Measurements from ENCODE around the gene ATP2B2.

Gene ATP2B2

DNA sequence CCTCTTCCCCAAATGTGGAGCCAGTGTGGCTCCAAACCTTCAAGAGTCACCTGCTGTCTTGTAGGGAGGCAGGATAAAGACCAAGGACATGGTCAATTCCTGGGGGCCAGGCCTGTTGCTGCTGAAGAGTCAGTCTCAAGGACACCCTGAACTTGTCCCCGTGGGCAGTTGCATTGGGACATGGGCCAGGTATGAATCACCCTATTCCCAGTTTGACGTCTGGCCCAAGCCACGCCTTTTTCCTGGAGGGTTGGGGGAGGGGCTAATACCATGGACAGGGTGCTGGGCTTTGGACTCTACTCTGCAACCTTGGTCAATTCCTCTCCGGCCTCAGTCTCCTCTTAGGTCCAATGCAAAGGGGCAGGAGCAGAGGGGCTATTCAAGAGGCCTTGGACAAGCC lies 10.4 kb downstream of the ATP2B2 start:
- DNase-seq = peak in 9 of 51 donors; percentile 9 to 47 (median 21)

GRCh38 chr3:10494180-10494579 lies 11.2 kb downstream of the ATP2B2 start:
- no peak for DNase-seq

- no peak for DNase-seq
Observed at GRCh38 chr3:10493202-10493589, 12.2 kb downstream of the ATP2B2 start.

DNA sequence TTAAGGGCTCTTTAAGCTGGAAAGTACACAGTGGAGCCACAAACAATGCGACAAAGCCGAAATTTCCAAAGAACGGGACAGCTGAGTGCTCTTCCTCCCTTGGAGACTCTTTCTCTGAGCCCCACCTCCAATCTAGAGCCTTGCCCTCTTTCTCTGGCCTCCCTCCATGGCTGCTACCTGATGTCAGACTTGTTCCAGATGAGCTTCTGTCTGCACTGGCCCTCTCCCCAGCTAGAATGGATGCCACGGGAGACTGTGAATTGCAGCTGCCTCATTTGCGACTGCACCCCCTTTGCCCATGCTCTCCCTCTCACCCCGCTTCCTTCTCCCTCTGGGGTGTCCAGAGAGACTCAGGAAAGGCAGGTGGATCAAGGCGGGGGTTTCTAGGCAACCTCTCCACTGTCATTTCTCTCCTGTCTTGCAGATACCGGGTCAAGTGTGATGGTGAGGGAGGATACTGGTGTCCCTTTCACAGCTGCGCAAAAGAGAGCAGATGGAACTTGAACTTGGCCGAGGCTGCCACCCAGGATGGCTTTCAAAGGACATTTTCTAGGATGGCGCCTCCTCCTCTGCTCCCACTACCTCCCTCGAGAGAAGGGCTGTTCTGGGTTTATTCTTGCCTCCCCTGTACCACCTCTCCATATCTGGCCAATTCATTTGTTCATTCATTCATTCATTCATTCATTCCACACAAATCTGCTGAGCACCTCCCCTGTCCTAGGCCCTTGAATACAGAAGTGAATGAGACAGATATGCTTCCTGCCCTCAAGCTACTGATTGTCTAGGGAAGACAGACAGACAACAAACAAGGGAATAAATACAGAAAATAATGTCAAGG lies 12.8 kb downstream of the ATP2B2 start:
- no peak for DNase-seq

DNA sequence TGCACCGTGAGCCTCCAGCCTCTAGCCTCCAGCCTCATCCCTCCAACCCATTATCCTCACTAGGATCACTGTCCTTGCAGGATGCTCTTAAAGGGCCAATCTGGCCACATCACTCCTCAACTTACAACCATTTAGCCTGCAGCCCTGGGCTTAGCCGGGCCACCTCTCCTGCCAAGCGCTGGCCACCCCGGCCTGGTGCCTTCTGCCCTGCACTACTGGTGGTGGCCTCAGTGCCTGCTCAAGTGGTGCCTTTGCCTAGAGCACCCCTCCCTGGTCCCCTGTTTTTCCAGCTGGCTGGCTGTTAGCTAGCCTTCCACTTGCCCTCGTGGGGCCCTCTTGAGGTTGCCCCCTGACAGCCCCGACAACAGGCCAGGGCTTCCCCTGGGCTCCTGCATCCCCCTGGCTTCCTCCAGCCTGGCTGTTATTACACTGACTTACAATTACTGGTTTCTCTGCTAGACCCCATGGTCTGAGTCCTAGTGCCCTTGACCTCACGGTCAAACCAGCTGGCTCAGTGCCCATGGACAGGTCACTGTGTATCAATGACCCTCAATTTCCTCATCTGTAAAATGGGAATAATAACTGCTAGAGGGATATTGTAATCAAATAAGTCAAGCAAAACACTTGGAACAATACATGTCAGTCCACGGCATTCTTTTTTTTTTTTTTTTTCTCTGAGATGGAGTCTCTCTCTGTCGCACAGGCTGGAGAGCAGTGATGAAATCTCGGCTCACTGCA lies 15.5 kb downstream of the ATP2B2 start:
- DNase-seq = no peak

GRCh38 chr3:10487988-10488633 lies 17.3 kb downstream of the ATP2B2 start:
- DNase-seq = no peak

DNA sequence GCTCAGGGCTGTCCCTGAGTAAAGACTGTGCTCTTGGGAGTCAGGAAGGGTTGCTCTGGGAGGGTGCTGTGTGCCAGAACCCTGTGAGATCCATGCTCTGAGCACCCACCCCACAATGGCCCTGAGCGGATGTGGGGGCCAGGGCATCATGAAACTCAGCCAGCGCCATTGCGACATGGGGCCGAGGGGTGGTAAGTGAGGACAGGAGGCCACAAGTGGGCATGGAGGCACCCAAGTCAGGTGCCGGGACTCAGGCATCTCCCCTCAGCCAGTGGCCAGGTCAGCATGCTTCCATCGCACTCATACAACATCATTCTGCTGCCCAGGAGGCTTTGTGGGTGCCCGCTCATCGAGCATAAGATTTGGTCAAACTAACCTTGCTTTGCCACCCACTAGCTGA lies 19.6 kb downstream of the ATP2B2 start:
- DNase-seq = no peak

GRCh38 chr3:10485380-10485779 lies 20.0 kb downstream of the ATP2B2 start:
- DNase-seq = peak in 1 of 51 donors; percentile 52

- DNase-seq = no peak
Observed at GRCh38 chr3:10484709-10485108, 20.7 kb downstream of the ATP2B2 start.

DNA sequence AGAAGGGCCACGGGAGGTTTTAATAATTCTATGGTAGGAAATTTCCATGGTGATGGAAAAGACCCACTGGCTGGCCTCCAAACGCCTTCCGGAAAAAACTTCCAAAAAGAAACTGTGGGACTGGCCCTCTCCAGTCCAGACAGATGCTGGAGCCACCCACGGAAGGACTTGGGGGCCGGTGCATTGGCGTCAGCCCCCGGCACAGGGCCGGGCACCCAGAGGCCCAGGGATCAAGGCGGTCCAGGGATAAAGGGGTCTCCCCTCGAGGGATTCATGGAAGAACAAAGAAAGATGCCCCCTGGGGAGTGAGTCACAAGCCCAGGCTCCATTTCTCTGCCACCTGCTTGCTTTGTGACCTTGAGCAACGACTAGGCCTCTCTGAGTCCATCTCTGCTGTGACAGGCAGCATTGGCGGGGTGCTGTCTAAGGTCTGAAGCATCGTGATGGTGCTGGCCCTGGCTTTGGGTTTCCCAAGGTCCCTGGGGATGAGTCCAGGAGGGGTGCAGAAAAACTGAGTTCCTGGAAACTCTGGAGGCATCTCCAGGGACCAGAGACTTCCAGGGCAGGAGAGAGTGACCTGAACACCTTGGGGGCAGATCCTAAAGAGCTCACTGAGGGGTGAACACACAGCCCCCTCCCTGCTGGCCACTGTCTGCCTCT lies 21.6 kb downstream of the ATP2B2 start:
- no peak for DNase-seq

GRCh38 chr3:10483364-10483675 lies 22.1 kb downstream of the ATP2B2 start:
- DNase-seq = no peak

DNA sequence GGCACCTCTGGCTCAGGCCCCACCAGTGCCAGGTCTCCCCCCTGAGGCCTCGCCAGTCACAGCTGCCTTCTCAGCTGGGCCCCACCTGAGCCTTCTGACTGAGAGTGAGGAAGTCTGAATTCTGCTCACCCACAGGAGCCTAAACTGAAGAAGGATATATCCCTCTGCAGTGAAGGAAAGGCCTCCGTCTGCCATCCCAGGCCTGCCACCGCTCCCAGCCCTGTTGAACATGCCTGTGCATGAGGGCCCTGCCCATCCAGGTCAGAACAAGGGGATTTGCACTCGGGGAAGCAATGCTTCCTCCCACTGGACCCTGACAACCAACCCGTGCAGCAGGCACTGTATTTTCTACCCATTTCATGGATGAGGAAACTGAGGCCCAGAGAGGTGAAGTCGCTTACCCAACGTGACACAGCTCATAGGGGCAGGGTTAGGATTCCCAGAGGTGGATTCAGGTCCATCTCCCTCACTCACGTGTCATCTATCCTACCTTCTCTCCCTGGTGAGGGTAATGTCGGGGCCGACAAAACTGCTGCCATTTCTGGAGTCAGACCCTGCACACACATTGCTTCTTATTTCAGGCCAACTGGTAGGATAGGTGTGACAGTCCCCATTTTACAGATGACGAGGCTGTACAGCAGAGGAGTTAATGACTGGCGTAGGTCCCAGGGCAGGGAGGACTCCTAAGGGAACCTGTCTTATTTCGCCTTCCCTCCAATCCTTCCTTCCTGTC lies 22.6 kb downstream of the ATP2B2 start:
- no peak for DNase-seq

DNA sequence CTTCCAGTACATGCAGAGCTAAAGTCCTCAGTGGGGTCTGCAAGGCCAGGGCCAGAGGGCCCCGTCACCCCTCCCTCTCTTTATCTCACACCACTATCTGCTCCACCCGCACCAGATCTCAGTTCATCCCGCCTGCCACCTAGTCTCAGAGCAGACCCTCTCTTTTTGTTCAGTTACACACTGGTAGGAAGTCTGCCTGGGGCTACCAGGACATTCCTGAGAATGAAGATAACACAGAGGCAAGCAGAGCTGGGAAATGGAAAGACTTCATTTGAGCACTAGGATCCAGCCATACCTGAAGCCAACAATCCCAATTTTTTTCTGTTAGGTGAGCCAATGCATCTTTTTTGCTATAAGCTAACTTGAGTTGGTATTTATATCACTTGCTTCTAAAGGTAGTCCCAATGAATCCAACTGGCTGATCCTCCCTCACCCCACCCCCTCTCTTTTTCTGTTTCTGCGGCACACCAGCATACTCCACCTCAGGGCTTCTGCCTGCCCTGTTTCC lies 24.5 kb downstream of the ATP2B2 start:
- DNase-seq = no peak

DNA sequence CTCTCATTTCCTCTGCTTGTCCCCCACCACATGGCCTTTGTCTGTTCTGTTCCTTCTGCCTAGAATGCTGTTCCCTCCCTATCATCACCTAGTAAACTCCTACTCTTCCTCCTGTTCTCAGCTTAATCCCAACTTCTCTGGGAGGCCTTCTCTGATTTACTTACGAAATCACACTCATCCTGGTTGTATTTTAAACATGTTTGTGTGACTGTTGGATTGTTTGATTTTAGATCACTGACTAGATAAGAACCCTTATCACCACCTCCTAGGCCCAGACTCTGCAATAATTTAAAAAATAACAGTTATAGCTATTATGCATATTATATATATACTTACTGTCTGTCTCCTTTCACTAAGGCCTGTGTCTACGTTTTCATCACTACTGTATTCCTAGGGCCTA lies 26.1 kb downstream of the ATP2B2 start:
- no peak for DNase-seq

DNA sequence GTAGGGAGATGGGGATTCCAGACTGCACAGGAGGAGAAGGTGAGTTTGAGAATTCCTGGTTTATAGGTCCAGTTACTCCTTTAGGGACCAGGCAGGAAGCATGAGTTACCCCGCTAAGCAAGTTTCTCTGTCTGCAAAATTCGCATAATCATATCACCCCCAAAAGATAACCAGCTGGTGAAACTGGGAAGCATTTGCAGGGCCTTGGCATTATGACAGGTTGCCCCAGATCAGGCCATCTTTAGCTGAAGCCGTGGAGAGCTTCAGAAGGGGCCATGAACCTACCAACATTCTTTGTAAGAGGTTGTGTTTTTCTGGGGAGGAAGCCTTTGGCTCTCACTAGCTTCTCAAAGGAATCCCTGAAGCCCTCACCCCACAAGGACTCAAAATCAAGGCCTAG lies 29.4 kb downstream of the ATP2B2 start:
- no peak for DNase-seq

DNA sequence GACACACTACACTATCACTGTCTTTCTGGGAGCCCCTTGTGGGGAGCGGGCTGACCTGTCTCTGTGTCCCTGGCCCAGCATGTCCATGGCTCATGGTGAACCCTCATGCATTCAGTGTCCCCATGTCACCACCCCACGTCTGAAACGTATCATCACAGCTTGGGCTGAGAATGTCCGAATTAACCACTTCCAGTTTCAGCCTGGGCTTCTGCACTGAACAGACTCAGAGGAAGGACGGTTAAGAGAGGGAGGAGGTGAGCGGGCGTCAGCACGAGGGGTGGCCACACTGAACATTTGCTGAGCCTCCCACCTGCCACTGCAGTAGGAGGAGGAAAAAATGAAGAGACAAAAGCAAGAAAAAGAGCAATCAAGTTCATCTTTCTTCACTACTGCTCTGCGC lies 30.5 kb downstream of the ATP2B2 start:
- DNase-seq = peak in 1 of 51 donors; percentile 34

- DNase-seq = peak in 1 of 51 donors; percentile 37
Observed at GRCh38 chr3:10474275-10474646, 31.1 kb downstream of the ATP2B2 start.

- no peak for DNase-seq
Observed at GRCh38 chr3:10473581-10474274, 31.7 kb downstream of the ATP2B2 start.

DNA sequence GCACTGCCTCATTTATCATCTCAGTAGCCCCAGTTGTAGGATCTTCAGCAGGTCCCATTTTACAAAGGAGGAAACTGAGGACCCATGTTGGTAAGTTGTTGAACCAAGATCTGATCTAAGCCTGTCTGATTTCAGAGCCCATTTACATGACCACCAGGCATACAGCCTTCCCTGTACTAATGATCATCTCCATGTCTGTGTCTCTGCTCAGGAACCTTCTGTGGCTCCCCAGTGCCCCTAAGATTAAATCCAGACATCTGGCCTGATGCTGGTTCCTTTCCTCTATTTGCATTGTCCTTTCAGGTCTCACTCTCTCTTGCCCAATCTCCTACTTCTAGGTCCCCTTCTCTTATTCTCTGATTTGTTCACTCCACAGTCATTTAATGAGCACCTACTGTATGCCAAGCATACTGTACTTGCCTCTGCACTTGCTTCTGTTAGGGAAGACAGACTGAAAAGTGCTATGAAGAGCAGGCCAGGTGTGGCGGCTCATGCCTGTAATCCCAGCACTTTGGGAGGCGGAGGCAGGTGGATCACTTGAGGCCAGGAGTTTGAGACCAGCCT lies 32.4 kb downstream of the ATP2B2 start:
- DNase-seq = no peak

- DNase-seq = peak in 1 of 51 donors; percentile 20
Observed at GRCh38 chr3:10471054-10471688, 34.2 kb downstream of the ATP2B2 start.

Data from hypothalamus (tissue), 51 donors.